Caco-2 (cell line): Measurements from ENCODE around the gene BEAN1. TPM values are rescaled to one million over a fixed set of nuclear protein-coding genes. Genes with fewer than 3 reads are reported as not detected.

Source experiments
- BruUV-seq: library from RNA; stranded (reverse); fragments of 400-500 nt; replicated peaks from 2 replicates; lab custom pipeline; 2021; lab: Mats Ljungman, UMichigan
- CTCF ChIA-PET: fragments of 300-600 bp; sonication (Branson Sonifier 250); formaldehyde crosslinking; loops from one replicate; lab custom pipeline; 2022; ENCODE audit warnings: antibody characterized with exemption; lab: Charles Lee
- POLR2A ChIA-PET: fragments of 300-600 bp; sonication (Branson Sonifier 250); formaldehyde crosslinking; loops from one replicate; lab custom pipeline; 2022; ENCODE audit warnings: antibody characterized with exemption; lab: Charles Lee
- DNase-seq, 2 experiments: peaks; one replicate each; pipeline versions ENCODE4 v3.0.0 to v3.0.0-alpha.2; 2020 to 2022
- H3K27me3 ChIP-seq: replicated peaks from 2 replicates; pipeline ENCODE4 v1.6.0; 2011; ENCODE audit warnings: low read length; ENCODE audit not compliant: control insufficient read depth, insufficient read depth
- H3K36me3 ChIP-seq: 2 replicates; pipeline ENCODE4 v1.5.1; 2011; ENCODE audit warnings: low read length; ENCODE audit not compliant: control insufficient read depth, insufficient read depth
- H3K4me1 ChIP-seq: fragments of 250-450 bp; sonication (Bioruptor Pico); 2 replicates; pipeline ENCODE4 v1.5.1; 2020; ENCODE audit warnings: mild to moderate bottlenecking
- H3K4me3 ChIP-seq: 2 replicates; pipeline ENCODE4 v1.5.1; 2011; ENCODE audit warnings: low read depth, mild to moderate bottlenecking, control low read depth, low read length
- H3K9me3 ChIP-seq: fragments of 250-450 bp; sonication (Bioruptor Pico); 2 replicates; pipeline ENCODE4 v1.5.1; 2020; ENCODE audit warnings: mild to moderate bottlenecking, moderate library complexity
- H3K27ac Mint-ChIP-seq: one replicate; pipeline ENCODE4 v1.8.0; 2022; ENCODE audit warnings: mixed read lengths; ENCODE audit not compliant: unreplicated experiment
- H3K27me3 Mint-ChIP-seq: one replicate; pipeline ENCODE4 v1.8.0; 2022; ENCODE audit warnings: mixed read lengths; ENCODE audit not compliant: insufficient read depth, unreplicated experiment
- H3K36me3 Mint-ChIP-seq: one replicate; pipeline ENCODE4 v1.8.0; 2022; ENCODE audit warnings: mild to moderate bottlenecking, mixed read lengths; ENCODE audit not compliant: insufficient read depth, unreplicated experiment
- H3K4me1 Mint-ChIP-seq: one replicate; pipeline ENCODE4 v1.8.0; 2022; ENCODE audit warnings: low read depth, mixed read lengths; ENCODE audit not compliant: unreplicated experiment
- H3K4me3 Mint-ChIP-seq: one replicate; pipeline ENCODE4 v1.8.0; 2022; ENCODE audit warnings: mild to moderate bottlenecking, moderate library complexity, mixed read lengths; ENCODE audit not compliant: unreplicated experiment
- H3K9me3 Mint-ChIP-seq: one replicate; pipeline ENCODE4 v1.8.0; 2022; ENCODE audit warnings: mixed read lengths; ENCODE audit not compliant: unreplicated experiment
- CTCF ChIP-seq, 2 experiments: fragments of 200-600 bp in 1 of 2; IDR thresholded peaks; 1 replicate in 1 of 2; 2 replicates in 1 of 2; pipeline versions ENCODE4 v1.5.1 to v1.8.0; 2011 to 2022; ENCODE audit warnings: antibody characterized with exemption in 1 of 2, control low read depth in 1 of 2, inconsistent platforms in 1 of 2, low read depth in 1 of 2, low read length in 1 of 2, mild to moderate bottlenecking in 1 of 2, moderate library complexity in 1 of 2; ENCODE audit not compliant: insufficient read depth in 1 of 2, severe bottlenecking in 1 of 2, unreplicated experiment in 1 of 2
- intact Hi-C: fragments of 100-400 bp; cut with micrococcal nuclease; formaldehyde crosslinking; loops from one replicate; pipeline ENCODE4 v1.10.0; 2022; ENCODE audit not compliant: unreplicated experiment
- total RNA-seq: library from RNA; stranded (reverse); gene quantifications from 2 replicates; pipeline ENCODE4 v1.2.3, GENCODE V29; 2022

BEAN1 gene
- total RNA-seq, 1 experiment from 2014 or later: not detected

- H3K36me3 Mint-ChIP-seq: no peaks in the 10 kb centered on the region
- no TSS peak for BruUV-seq
- intact Hi-C loops: no loop called here
- no peaks in the 10 kb centered on the region for H3K9me3 ChIP-seq
- no peak overlapping the region for H3K4me3 ChIP-seq
- no peaks in the 10 kb centered on the region for H3K9me3 Mint-ChIP-seq
- H3K36me3 ChIP-seq: no peaks in the 10 kb centered on the region
- H3K4me1 ChIP-seq: peaks cover 8% of the 10 kb centered on the region
- H3K27ac Mint-ChIP-seq: no peak overlapping the region
- no peak overlapping the region for H3K4me3 Mint-ChIP-seq
- POLR2A ChIA-PET: no interaction called here
- DNase-seq: no peak
- H3K27me3 Mint-ChIP-seq: no peaks in the 10 kb centered on the region
- H3K4me1 Mint-ChIP-seq: peaks cover 7% of the 10 kb centered on the region
- CTCF ChIA-PET: no interaction called here
- no peak for TF ChIP-seq CTCF (IDR thresholded peaks at IDR 0.05; ENCODE audit: insufficient read depth in 1 of 2, low read depth in 1 of 2, low read length in 1 of 2, severe bottlenecking in 1 of 2, unreplicated experiment in 1 of 2)
- H3K27me3 ChIP-seq: no peaks in the 10 kb centered on the region
Measured at GRCh38 chr16:66387817-66388332, 39.2 kb upstream of the BEAN1 start.

GRCh38 chr16:66388350-66389139 is 38.5 kb upstream of the BEAN1 start:
- no peak for TF ChIP-seq CTCF (IDR thresholded peaks at IDR 0.05; ENCODE audit: insufficient read depth in 1 of 2, low read depth in 1 of 2, low read length in 1 of 2, severe bottlenecking in 1 of 2, unreplicated experiment in 1 of 2)
- ChIA-PET CTCF (interaction anchor here (1.4 kb wide), 1 partner anchor 18 kb away, joined by 3 read pairs; no protein-coding TSS in a partner anchor), POLR2A (no interaction called here)
- intact Hi-C loops: no loop called here
- H3K4me3 Mint-ChIP-seq: no peak overlapping the region
- no peaks in the 10 kb centered on the region for H3K27me3 Mint-ChIP-seq
- DNase-seq: no peak
- H3K36me3 Mint-ChIP-seq: no peaks in the 10 kb centered on the region
- no peaks in the 10 kb centered on the region for H3K36me3 ChIP-seq
- H3K9me3 Mint-ChIP-seq: no peaks in the 10 kb centered on the region
- H3K4me1 Mint-ChIP-seq: peaks cover 5% of the 10 kb centered on the region
- H3K4me1 ChIP-seq: peaks cover 1% of the 10 kb centered on the region
- no TSS peak for BruUV-seq
- H3K27me3 ChIP-seq: no peaks in the 10 kb centered on the region
- no peaks in the 10 kb centered on the region for H3K9me3 ChIP-seq
- H3K27ac Mint-ChIP-seq: no peak overlapping the region
- no peak overlapping the region for H3K4me3 ChIP-seq

GRCh38 chr16:66389256-66390176 is 37.6 kb upstream of the BEAN1 start:
- Histone ChIP-seq H3K36me3 (no peaks in the 10 kb centered on the region), H3K4me1 (no peaks in the 10 kb centered on the region), H3K9me3 (no peaks in the 10 kb centered on the region), H3K27me3 (no peaks in the 10 kb centered on the region), H3K4me3 (no peak overlapping the region)
- H3K36me3 Mint-ChIP-seq: no peaks in the 10 kb centered on the region
- H3K4me3 Mint-ChIP-seq: no peak overlapping the region
- no peak for DNase-seq
- TF ChIP-seq CTCF (IDR thresholded peaks at IDR 0.05; ENCODE audit: insufficient read depth in 1 of 2, low read depth in 1 of 2, low read length in 1 of 2, severe bottlenecking in 1 of 2, unreplicated experiment in 1 of 2): no peak
- ChIA-PET CTCF (interaction anchor here (1.4 kb wide), 1 partner anchor 17 kb away, joined by 3 read pairs; no protein-coding TSS in a partner anchor), POLR2A (no interaction called here)
- H3K4me1 Mint-ChIP-seq: no peaks in the 10 kb centered on the region
- no TSS peak for BruUV-seq
- H3K27me3 Mint-ChIP-seq: no peaks in the 10 kb centered on the region
- no peaks in the 10 kb centered on the region for H3K9me3 Mint-ChIP-seq
- intact Hi-C loops: no loop called here
- no peak overlapping the region for H3K27ac Mint-ChIP-seq
